DLD1 (cell line): ENCODE measurements around the gene CA5A.

ENCODE experiments used
- in situ Hi-C: cut with HindIII; loops from 2 replicates; pipeline ENCODE4 v1.10.0; 2017; ENCODE audit warnings: low sequenced_read_pairs

CA5A gene

GRCh38 chr16:87841340-87842208, 94.8 kb downstream of the CA5A start:
- in situ Hi-C loops = no loop called here

- in situ Hi-C loops = no loop called here
These were observed 95.9 kb downstream of the CA5A start for GRCh38 chr16:87840271-87840978.

GRCh38 chr16:87839542-87840270, 96.6 kb downstream of the CA5A start:
- in situ Hi-C loops = no loop called here

- in situ Hi-C loops = no loop called here
These were observed 97.4 kb downstream of the CA5A start for GRCh38 chr16:87838643-87839541.
